Stimulated activated CD4-positive, alpha-beta T cell treated with anti-CD3 and anti-CD28 coated beads, TNF-alpha, amount 100 ng/mL, for 48 hours (primary cell): ENCODE results near the gene PNMA8A.

Experiments used
- DNase-seq, 3 donors: peaks; one replicate each; pipeline ENCODE4 v3.0.0-alpha.2; 2020; ENCODE audit warnings: low read depth in 3 of 3

Gene PNMA8A

DNA sequence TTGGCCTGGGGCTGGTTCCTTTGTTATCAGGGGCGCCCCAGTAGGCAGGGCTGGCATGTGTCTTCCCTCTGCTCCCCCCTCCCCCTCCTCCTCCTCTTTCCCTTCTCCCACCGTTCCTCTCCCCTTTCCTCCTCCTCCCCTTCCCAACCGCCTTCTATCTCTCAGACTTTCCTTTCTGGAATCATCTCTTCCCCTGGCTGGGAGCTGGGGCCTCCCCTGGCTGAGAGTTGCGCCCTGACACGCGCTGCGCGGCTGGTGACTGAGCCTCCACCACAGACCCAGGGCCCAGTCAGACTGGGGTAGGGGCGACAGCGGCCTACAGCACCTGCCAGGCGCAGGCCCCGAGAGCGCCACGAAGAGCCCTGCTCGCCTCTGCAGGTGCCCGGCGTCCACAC, 21.5 kb upstream of the PNMA8A start:
- no peak for DNase-seq

DNA sequence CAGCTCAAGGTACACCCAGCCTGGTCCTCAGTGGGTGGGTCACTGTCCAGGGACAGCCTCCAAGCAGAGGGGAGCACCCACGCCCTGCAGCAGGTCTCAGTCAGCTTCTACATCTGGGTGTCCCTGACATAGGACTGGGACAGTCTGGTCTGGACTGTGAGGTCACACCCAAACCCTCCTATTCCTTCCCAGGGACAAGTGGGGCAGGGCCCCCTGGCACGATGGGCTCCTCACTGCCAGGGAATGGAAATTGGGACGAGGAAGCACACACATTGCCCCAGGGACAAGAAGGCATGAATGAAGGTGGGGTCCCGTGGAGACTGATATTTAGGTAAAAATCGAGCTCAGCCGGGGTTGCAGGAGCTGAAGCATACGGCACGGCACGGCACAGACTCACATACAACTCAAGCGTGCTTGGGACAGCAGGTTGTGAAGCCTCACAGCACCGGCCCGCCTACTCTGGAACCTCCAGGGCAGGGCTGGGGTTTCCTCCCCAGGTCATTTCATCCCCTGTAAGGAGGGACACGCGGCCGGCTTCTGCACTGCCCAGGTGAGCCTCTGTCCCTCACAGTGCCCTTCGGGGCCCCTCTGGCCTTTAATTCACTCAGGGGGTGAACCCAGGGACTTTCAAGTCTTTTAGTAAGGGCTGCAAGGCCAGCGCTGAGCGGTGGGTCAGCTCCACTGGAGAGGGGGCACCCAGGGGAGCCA, 20.8 kb upstream of the PNMA8A start:
- DNase-seq, result no peak

DNA sequence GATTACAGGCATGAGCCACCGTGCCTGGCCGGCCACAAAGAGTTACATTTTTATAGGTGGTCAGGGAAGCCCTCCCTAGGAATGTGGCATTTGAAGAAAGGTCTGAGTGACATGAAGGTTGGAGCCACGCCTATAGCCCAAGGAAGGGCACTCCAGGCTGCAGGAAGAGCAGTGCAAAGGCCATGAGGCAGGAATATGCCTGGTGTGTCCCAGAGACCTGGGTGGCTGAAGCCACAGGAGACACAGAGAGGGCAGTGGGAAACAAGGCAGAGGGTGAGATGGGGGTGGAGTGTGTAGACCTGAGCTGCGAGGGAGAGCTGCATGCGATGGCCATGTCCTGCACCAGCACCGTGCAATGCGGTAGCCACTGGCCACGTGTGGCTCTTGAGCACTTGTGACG, 19.4 kb upstream of the PNMA8A start:
- no peak for DNase-seq

DNA sequence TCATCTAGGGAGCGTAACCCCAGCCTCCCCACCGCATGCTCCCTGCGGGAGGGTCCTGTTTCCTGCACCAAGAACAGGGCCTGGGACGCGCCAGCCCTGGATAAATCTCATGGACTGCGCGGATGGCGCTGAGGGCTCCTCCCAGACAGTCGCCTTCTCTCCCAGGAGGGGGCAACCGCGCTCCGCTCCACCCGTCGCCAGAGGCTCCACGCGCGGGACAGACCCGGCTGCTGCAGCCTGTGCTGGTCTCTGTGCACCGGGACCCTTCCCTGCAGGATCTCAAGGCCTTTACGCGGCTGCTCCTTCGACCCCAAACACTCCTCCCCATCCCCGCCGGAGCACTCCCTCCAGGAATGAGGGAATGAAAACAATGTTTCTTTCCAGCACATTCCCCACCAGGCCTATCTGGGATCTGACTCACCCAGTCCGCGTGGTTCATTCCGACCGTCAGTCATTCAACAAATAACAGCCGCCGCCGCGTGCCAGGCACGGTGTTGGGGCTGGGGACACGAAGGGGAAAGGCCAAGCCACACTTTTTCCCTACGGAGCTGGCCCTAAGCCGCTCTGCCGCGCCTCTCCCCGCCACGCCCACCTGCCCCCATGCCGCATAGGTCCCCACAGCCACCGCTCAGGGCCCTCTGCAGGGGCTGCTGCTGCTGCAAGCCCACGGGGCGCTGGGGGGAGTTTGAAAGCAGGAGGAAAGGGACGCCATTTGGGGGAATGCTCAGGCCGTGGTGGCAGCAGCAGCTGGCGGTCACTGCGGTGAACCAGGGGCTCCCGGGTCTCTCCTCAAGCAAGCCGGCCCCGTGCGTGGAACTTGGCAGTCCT, 18.3 kb upstream of the PNMA8A start:
- no peak for DNase-seq

DNA sequence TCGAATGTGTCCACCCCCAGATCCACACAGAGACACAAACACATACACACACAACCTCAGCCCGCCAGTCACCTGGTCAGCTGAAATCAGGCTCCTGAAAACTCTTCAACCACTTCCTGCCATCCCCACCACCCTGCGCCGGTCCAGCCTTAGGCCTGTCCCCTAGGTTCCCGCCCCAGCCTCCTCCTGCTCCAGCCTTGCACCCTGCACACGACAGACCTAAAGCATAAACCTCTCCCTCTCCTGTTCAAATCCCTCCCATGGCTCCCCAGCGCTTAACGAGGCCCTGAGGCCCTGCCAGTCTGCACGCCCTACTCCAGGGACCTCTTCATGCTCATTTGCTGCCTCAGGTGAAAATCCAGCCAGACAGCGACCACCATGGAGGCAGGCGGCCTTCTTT, 17.2 kb upstream of the PNMA8A start:
- DNase-seq, result no peak

DNA sequence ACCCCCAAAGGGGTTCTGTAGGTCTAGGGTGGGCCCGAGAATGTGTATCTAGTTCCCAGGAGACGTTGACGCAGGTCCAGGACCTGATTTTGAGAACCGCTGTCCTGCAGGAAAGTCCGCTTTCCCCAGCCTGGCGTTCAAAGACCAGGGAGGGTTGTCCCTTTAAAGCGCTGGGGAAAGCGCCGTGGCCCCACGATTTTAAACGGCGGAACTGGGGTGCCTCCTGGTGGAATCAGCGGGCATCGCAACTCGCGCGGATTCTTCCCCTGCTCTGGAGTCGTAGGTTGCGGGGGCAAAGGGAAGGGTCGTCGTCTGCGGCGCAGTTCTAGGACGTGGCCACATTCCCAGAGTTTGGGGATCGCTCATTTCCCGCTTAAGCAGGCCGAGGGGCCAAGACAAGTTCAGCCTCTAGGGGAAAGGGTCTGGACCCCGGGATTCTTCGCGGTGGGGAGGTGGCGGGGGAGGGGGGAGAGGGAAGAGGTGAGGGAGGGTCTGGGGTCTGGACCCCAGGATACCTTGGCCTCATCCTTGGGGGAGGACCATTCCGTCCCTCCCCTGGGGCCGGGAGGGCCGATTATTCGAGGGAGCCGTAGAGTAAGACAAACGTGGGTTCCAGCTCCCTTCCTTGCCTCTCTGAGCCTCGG, 16.6 kb upstream of the PNMA8A start:
- DNase-seq, result peak; percentile 52 to 79 (median 60)

DNA sequence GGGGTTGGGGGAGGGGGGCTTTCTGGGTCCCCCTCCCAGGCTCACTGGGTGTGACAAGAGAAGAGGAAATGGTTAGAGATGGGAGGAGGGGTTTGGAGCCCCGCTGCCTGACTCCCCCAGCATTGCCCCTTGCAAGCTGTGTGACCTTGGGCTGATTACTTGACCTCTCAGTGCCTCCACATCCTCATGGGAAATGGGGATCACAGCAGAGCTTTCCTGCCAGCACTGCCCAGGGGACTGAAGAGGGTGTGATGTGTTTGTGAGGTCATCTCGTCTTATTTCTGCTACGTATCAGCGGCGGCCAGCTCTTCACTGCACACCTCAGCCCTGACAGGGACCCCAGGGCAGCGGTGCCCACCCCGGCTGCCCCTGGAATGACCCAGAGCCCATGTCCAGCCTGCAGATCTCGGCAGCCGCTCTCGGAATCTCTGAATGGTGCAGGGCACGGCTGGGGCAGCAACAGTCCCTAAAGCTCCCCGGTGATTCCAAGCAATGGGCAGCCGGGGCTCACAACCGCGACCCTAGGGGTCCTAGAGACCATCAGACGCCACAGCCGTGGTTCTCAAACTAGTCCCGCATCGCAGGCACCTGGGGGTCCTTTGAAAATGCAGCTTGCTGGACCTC, 15.9 kb upstream of the PNMA8A start:
- DNase-seq, result no peak

DNA sequence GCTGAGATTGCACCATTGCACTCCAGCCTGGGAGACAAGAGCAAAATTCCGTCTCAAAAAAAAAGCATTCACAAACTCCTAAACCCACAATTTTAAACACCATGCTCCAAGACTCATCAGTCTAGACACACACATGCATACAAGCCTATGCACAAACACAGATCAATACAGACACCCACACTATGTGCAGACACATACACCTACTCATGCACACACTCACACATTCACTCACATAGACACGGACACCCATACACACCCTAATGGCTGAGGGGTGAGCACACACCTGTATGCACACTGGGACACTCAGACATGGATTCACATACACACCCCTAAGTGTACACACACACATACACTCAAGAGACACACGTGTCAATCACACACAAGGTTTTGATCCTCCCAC, 15.0 kb upstream of the PNMA8A start:
- DNase-seq, result no peak

DNA sequence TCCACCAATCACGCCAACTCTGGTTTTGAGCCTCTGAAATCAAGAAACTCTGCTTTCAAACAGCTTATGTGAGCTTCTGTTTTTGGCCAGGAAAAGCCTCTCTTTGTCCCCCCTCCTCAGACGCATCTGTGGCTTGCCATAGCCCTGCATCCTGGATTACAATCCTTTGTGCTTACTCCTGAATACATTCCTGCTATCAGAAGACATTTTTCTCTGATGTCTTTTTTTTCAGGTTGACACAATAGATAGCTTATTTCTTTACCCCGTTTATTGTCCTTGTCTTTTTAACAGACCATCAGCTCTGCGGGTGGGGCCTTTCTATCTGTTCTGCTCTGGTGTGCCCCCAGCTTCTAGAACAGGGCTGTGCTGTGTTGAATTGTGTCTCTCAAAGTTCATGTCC, 13.3 kb upstream of the PNMA8A start:
- DNase-seq, result no peak

DNA sequence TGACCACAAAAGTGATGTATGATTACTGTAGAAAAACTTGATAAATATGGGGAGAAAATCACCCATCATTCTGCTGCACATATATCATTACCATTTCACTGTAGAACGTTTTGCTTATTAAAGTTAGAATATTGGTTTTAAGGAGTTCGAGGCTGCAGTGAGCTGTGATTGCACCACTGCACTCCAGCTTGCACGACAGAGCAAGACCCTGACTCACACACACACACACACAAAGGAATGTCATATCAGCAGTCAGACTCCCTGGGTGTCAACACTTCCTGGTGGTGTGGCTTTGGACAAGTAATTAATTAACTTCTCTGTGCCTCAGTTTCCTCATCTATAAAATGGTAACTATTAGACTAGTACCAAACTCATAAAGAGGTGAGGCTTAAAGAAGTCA, 11.3 kb upstream of the PNMA8A start:
- no peak for DNase-seq

DNA sequence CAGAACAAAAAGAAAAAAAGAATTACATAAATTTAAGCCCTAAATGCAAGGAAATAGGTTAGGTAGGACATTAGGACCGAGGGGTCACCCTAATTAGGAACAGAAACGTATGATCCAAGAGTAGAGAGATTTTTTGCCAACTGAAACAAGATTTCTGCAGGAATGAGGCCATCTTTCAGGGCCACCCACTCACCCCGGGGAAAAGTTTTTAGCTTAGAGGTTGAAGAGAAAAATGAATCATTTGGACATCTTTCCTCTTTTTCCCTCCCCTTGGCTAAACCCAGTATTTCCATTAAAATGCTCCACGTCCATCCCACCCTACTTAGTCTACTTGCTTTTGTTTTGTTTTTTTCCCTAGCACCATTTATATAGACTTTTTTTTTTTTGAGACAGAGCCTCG, 10.6 kb upstream of the PNMA8A start:
- no peak for DNase-seq

DNA sequence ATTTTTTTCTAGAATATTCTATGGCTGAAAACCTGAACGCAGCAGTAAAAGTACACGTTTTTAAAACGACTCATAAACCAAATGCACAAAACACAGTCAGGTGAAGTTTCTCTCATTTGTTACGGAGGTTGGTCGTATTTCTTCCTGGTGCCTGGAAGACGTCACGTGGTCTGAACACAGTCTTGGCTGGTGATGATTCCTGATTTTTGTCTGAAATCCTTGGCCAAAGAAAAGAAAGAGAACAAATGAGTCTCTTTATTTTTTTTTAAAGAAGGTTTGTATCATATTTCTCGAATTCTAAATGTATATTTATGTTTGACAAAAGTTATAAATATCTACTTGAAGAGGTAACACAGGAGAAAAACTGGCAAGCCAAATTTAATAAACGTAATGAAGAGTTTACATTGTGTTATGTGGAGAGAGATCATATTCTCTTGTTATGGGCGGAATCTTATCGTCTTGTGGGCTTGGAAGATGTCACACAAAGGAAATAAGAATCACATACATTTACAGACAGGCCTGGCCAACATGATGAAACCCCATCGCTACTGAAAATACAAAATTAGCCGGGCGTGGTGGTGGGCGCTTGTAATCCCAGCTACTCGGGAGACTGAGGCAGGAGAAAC, 10.0 kb upstream of the PNMA8A start:
- DNase-seq, result no peak

DNA sequence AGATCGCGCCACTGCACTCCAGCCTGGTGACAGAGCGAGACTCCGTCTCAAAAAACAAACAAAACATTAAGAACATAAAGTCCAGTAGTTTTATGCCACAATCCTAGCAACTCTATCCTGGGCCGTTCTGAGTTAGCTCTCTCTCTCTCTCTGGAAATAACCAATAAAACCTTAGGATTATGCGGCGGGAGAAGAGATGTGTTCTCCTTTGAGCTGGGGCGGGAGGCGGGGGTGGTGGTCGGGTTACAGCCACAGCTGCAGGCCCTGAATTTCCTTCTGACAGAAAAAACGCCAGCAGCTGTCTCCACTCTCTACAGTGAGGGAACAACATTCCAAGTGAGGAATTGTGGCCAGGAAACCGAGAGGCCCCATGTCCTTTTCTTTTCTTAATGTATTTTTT, 9.1 kb upstream of the PNMA8A start:
- no peak for DNase-seq

DNA sequence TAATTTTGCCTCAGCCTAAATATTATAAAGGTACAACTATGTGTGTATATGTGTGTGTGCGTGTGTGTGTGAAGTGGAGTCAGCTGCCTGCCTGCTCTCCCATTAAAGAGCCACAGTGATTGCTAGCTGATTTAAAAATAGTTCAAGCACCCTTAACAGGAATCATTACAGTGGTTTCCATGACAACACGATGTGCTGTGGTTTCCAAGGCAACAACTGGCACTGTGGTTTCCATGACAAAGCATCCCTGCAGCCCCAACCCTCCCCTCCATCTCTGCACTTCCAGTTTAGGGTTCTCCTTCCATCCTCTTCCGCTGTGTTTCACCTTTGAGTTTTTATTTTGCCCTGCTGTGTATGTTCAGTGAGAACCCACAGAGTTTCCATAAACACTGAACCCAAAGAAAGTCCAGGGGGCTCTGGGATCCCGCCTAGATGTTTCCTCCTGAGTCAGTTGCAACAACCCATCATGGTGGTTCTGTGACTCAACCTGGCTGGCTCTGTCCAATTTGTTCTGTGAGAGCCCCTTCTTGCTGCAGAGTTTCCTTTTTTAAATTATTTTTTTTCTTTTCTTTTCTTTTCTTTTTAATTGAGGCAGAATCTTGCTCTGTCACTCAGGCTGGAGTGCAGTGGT, 7.1 kb upstream of the PNMA8A start:
- no peak for DNase-seq

DNA sequence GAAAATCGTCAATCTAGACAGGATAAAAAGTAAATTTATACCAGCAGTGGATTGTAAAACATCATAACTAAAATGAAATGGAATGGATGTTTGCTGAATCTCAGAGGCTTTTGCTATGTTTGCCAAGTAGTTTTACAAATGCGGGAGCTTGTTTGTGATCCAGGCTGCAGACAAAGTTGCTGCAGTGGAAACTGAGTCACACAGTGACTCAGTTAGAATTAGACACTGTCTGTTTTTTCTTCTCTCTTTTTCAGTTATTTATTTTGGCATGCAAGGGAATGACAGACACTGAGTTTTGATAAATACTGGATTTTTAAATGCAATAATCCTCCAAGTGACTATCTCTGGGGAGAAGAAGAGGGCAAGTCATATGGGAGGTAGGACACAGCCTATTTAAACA, 4.6 kb upstream of the PNMA8A start:
- DNase-seq, result no peak

DNA sequence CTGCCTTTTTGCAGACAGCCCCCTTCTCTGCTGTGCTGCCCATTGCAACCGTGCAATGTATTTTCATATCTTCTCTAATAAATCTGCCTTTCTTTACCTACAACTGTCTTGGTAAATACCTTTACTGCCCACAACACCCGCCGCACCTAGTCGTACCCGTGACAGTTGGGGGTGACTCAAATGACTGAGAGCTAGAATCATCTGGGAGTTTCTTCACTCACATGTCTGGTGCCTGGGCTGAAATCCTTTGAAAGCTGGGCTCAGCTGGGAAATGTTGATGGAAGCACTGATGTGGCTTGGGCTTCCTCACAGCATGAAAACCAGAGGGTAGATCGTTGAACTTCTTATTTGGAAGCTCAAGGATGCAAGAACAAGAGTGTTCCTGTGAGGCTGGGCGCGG, 2.8 kb upstream of the PNMA8A start:
- no peak for DNase-seq

DNA sequence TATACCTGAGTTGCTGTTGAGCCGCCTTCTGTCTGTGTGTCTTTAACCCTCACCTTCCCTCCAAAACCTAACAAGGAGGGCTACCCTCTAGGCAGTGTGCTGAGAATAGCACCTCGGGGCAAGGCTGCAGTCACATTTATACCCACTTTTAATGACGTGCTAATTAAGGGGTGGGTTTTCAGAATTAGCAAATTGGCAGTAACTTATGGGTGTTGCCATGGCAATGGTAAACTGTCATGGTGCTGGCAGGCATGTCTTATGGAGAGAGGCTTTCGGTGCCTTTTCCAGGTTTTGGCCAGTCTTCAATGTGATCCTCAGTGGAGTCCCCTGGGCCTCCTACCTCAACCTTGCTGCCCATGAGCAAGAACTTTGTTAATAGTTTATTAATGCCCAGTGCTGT, 1.2 kb upstream of the PNMA8A start:
- DNase-seq, result no peak

DNA sequence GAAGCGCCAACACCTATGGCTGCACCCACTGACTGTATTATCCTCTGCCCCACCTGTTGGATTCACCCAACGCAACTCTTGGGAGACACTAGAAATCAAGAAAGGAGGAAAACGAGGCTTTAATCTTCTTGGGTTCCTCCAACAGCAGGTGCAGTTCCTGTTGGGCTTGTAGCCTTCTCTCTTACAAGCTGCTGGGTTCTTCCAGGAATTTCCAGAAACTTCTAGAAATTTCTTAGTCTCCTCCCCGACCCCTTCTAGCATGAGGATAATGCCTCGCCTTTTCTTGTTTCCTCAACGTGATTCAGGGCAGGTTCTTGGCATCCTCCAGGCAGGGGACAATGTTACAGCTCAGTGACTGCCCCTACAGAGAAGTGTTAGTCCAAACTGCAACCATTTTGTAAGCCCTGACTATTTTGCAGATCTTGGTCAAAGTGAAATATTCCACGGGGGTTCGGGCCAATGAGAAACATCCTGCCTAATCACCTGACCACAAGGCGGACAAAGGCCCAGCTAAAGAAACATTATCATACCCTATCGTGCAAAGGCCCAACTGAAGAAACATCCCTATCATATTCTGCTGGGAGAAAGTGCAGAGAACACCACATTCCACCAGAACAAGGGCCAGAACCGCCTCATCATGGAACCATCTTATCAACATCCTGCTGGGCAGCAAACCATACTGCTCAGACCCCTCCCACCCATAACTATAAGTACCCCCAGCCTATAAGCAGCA, 614 bp upstream of the PNMA8A start:
- DNase-seq, result no peak

DNA sequence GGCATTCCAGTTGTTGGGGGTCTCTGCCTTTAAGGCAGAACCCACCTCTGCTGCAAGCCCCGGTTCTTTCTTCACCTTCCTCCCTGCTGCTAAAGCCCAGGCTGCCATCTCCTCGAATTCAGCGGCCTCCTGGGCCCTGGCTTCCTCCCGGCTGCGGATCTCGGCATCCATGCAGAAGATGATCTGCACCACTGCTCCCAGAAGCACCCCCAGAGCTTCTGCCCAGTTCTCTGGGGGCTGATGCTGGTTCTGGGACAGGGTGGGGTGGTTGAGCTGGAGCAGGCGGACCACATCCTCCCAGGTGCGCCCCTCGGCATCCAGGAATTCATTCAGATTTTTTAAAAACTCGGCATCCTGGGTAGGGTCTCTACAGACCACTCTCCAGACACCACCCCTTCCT, 987 bp downstream of the PNMA8A start:
- DNase-seq, result no peak

DNA sequence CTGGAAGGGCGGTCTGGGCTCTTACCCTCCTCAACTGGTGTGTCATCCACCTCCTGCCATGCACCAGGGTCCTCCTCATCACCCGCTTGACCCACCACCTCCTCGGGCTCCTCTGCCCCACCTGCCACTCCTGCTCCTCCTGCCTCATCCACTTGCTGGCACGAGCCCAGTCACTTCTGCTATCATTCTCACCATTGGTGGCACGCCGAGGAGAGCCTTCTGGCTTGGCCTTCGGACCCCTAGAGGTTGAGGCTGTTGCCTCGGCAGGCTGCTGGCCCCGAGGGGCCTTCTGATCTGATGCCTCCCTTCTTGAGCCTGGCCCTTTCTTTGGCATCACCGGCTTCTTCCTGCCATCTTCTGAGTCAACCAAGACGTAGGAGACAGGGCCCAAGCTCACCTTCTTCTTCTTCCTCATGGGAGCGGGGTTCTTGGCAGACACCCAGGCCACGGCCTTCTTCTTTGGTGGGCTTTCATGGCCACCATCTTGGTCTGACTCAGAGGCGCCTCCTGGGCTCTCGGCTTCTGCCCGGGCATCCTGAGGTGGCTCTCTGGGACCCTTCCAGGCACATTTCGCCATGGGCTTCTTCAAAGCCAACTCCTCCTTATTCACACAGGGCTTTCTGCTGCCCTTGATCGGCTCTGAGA, 1.7 kb downstream of the PNMA8A start:
- no peak for DNase-seq
